Neural progenitor cell (in vitro differentiated cells): ENCODE results near the gene FASN.

ENCODE experiments used
- CTCF ChIP-seq: fragments of 200-600 bp; sonication (generic); IDR thresholded peaks from 2 replicates; pipeline ENCODE4 v1.5.1; 2017; ENCODE audit warnings: antibody characterized with exemption, mild to moderate bottlenecking
- EZH2phosphoT487 ChIP-seq: fragments of 200-600 bp; sonication (generic); IDR thresholded peaks from 2 replicates; pipeline ENCODE4 v1.6.1; 2017; ENCODE audit warnings: antibody characterized with exemption

DNA sequence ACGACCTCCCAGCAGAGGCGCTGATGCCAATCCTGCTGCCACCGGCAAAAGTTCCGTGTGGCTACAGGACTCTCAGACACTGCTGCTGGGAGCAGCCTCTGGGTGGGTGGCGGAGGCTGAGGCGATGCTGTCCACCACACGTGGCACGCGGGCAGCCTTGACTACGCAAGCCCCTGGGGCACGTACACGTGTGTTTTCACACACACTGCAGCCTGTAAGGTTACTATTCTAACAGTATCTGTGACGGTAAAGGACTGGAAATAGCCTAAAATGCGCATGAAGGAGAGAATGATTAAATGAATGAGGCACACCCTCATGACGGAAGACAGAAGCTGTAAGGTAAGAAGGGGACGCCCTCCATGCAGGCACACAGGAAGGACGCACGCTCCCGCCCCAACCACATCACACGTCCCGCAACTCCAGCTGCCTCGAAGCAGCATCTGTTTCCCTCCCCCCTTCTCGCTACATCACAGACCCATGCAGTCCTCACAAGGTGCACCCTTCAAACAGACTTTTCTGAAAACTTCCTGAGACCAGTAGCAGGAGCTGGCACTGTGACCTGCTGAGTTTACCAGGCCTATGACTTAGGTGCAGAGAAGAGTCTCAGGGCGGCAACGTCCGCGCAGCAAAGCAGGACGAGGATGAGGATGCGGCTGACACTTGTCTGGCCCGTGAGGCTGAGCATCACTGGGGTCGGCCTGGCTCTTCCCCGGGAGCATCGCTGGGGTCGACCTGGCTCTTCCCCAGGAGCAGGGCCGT lies 28.7 kb upstream of the FASN start:
- TF ChIP-seq CTCF: no peak
- TF ChIP-seq EZH2phosphoT487: no peak
